ENCODE data around the gene SPATA7.

Gene SPATA7

DNA sequence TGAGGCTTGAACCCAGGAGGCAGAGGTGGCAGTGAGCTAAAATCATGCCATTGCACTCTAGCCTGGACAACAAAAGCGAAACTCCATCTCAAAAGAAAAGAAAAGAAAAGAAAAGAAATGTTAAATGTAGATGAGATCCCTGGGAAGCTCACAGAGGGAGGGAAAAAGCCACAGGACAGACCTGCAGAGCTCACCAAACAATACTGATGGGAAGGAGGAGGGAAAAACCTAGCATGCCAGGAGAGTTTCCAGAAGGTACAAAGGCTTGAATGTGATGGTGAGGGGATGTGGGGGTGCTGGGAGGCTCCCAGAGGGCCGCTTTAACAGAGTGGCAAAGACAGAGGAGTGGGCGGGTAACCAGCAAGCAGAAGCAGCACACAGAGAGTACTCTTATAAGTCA is 97.1 kb downstream of the SPATA7 start:
- no peak for DNase-seq (ENCODE audit: low read depth)

Measured in stimulated activated CD8-positive, alpha-beta memory T cell treated with anti-CD3 and anti-CD28 coated beads, Interleukin-15, amount 100 ng/mL, for 24 hours (primary cell).